ENCODE measurements around the gene VARS2.
A peak's percentile ranks its signal among the peaks of the same experiment; 100 is the strongest.

DNA sequence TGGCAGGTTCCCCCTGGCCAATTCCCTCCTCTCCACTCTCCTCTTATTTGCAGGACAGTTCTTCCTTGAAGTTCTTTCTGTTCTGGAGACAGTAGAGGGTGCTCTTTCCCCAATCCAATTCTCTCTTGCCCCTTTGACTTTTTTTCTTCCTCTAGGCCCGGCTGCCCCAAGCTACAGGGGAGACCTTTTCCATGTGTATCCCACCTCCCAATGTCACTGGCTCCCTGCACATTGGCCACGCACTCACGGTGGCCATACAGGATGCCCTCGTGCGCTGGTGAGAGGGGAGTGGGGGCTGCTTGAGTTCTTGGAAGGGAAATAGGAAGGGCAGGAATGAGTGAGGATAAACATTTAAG is 1.5 kb downstream of the VARS2 start:
- TF ChIP-seq EP300 (IDR thresholded peaks at IDR 0.05) (no peak), POLR2A (IDR thresholded peaks at IDR 0.05) (no peak)
- TF ChIP-seq, protein P1, sequence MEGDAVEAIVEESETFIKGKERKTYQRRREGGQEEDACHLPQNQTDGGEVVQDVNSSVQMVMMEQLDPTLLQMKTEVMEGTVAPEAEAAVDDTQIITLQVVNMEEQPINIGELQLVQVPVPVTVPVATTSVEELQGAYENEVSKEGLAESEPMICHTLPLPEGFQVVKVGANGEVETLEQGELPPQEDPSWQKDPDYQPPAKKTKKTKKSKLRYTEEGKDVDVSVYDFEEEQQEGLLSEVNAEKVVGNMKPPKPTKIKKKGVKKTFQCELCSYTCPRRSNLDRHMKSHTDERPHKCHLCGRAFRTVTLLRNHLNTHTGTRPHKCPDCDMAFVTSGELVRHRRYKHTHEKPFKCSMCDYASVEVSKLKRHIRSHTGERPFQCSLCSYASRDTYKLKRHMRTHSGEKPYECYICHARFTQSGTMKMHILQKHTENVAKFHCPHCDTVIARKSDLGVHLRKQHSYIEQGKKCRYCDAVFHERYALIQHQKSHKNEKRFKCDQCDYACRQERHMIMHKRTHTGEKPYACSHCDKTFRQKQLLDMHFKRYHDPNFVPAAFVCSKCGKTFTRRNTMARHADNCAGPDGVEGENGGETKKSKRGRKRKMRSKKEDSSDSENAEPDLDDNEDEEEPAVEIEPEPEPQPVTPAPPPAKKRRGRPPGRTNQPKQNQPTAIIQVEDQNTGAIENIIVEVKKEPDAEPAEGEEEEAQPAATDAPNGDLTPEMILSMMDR (IDR thresholded peaks at IDR 0.05) = peak in 3 of 4 experiments; percentile 63 to 72 (median 65)

All from gastroesophageal sphincter (tissue), 3 donors.